Tibial artery (tissue), 4 donors: Measurements from ENCODE around the gene MYH13.
"Not testable (repeated sequence)": the region's sequence is repeated elsewhere in the genome, so short reads cannot be mapped to it uniquely, and the experiment has no call there.

ENCODE experiments used
- DNase-seq, 2 donors: peaks; one replicate each; pipeline ENCODE4 v3.0.0-alpha.2; 2019
- H3K27ac ChIP-seq, 2 donors: fragments of 200-600 bp; sonication (generic) in 1 of 2; 1 replicate in 1 of 2; 2 replicates in 1 of 2; pipeline ENCODE4 v1.5.1; 2018 to 2019; ENCODE audit warnings: mild to moderate bottlenecking in 1 of 2
- H3K27me3 ChIP-seq, 2 donors: fragments of 200-600 bp; sonication (generic) in 1 of 2; one replicate each; pipeline versions ENCODE4 v1.5.1 to v1.6.0; 2016 to 2019
- H3K36me3 ChIP-seq, 3 donors: fragments of 200-600 bp; sonication (generic) in 2 of 3; one replicate each; pipeline ENCODE4 v1.5.1; 2016 to 2019; ENCODE audit warnings: mild to moderate bottlenecking in 2 of 3
- H3K4me1 ChIP-seq, 4 donors: fragments of 200-600 bp; sonication (generic) in 2 of 4; 1 replicate in 3 of 4; 2 replicates in 1 of 4; pipeline ENCODE4 v1.5.1; 2016 to 2019
- H3K4me3 ChIP-seq, 2 donors: fragments of 200-600 bp; sonication (generic) in 1 of 2; 1 replicate in 1 of 2; 2 replicates in 1 of 2; pipeline ENCODE4 v1.5.1; 2018 to 2019; ENCODE audit warnings: mild to moderate bottlenecking in 2 of 2
- H3K9me3 ChIP-seq, 3 donors: fragments of 200-600 bp; sonication (generic) in 1 of 3; one replicate each; pipeline ENCODE4 v1.5.1; 2016 to 2019
- intact Hi-C: fragments of 100-400 bp; cut with DNase I; formaldehyde crosslinking; loops from one replicate; pipeline ENCODE4 v1.15.0; 2023; ENCODE audit warnings: low total_unique reads
- TF ChIP-seq, protein P1 (sequence below), 2 experiments: fragments of 200-600 bp in 1 of 2; fragments of 450-650 bp in 1 of 2; IDR thresholded peaks; one replicate each; pipeline ENCODE4 v1.5.1; 2017 to 2019; ENCODE audit warnings: antibody characterized with exemption in 2 of 2, mild to moderate bottlenecking in 1 of 2, moderate library complexity in 1 of 2

The MYH13 gene

DNA sequence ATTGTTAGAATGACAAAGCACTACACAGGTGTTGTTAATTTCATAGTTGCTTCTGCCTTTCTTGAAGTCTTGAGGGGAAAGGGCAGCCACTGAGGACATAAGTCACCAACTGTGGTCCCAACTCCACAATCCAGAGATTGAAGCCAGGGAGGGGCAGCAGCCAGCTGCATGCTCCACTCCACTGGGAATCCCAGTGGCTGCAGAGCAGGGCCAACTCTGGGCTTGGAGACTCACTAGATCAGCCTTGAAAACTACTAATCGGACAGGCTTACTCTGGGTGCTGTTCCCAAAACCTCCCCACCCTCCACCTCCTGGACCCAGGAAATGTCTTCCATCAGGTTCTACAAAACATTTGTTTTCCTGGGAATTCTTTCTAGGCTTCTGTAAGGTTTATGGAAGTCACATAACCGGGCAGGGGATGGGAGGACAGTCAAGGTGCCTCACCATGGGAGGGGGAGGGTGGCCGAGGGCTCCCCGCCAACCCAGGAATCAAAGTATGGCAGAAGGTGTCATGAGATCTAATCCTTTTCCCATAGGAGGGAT lies 68.0 kb downstream of the MYH13 start:
- no peak overlapping the region for H3K27ac ChIP-seq
- no peak for DNase-seq
- H3K4me1 ChIP-seq = no peaks in the 10 kb centered on the region
- H3K36me3 ChIP-seq = no peaks in the 10 kb centered on the region
- H3K9me3 ChIP-seq = no peaks in the 10 kb centered on the region
- intact Hi-C loops = no loop called here
- no peaks in the 10 kb centered on the region for H3K27me3 ChIP-seq
- TF ChIP-seq, protein P1, sequence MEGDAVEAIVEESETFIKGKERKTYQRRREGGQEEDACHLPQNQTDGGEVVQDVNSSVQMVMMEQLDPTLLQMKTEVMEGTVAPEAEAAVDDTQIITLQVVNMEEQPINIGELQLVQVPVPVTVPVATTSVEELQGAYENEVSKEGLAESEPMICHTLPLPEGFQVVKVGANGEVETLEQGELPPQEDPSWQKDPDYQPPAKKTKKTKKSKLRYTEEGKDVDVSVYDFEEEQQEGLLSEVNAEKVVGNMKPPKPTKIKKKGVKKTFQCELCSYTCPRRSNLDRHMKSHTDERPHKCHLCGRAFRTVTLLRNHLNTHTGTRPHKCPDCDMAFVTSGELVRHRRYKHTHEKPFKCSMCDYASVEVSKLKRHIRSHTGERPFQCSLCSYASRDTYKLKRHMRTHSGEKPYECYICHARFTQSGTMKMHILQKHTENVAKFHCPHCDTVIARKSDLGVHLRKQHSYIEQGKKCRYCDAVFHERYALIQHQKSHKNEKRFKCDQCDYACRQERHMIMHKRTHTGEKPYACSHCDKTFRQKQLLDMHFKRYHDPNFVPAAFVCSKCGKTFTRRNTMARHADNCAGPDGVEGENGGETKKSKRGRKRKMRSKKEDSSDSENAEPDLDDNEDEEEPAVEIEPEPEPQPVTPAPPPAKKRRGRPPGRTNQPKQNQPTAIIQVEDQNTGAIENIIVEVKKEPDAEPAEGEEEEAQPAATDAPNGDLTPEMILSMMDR (IDR thresholded peaks at IDR 0.05) = no peak
- H3K4me3 ChIP-seq = no peak overlapping the region

DNA sequence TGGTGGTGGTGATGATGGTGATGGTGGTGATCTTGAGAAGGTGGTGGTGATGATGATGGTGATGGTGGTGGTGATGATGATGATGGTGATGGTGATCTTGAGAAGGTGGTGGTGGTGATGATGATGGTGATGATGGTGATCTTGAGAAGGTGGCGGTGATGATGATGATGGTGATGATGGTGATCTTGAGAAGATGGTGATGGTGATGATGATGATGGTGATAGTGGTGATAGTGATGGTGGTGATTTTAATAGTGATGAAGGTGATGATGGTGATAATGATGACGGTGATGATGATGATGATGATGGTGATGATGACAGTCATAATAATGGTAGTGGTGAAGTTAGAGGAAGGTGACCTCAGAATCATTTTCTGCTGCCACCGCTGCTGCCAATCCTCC lies 75.1 kb downstream of the MYH13 start:
- H3K4me1 ChIP-seq = no peaks in the 10 kb centered on the region
- TF ChIP-seq, protein P1 (IDR thresholded peaks at IDR 0.05) = no peak
- no peak overlapping the region for H3K4me3 ChIP-seq
- H3K27ac ChIP-seq = no peak overlapping the region
- H3K27me3 ChIP-seq = peaks cover 0 to 4% of the 10 kb centered on the region in 2 donors
- intact Hi-C loops = loop anchor here (5.0 kb wide), 1 partner anchor 50 kb away; no protein-coding TSS in a partner anchor
- H3K36me3 ChIP-seq = no peaks in the 10 kb centered on the region
- DNase-seq = no peak
- H3K9me3 ChIP-seq = no peaks in the 10 kb centered on the region

DNA sequence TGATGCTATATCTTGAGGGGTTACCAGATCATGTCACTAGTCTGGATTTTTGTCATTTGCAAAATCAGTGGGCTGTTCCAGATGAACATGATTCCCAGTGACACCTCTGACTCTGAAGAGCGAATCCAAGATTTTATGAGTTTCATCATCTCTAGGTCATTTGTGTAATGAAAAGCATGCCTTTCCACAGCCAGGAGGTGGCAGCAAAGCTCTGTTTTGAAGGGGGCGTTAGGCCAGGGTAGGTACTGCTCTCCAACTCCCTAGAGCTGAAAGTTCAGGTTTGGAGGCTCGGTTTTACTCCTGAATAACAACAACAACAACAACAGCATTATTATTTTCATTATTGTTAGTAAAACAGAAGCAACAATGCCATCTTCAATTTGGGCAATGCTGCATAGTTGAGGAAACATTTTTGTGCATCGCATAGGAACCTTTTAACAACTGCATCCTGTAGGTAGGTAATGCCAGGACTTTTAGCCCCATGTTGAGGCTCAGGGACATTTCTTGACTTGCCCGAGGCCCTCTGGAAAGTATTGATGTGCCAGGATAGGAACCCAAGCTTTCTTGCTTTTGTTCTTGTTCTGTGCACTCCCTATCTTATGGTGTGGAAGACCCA lies 77.0 kb downstream of the MYH13 start:
- H3K36me3 ChIP-seq = no peaks in the 10 kb centered on the region
- H3K9me3 ChIP-seq = no peaks in the 10 kb centered on the region
- no peak for DNase-seq
- intact Hi-C loops = loop anchor here (5.0 kb wide), 1 partner anchor 49 kb away; no protein-coding TSS in a partner anchor
- no peaks in the 10 kb centered on the region for H3K4me1 ChIP-seq
- peaks cover 0 to 4% of the 10 kb centered on the region in 2 donors for H3K27me3 ChIP-seq
- no peak overlapping the region for H3K4me3 ChIP-seq
- no peak overlapping the region for H3K27ac ChIP-seq
- TF ChIP-seq, protein P1 (IDR thresholded peaks at IDR 0.05) = peak; percentile 27 to 35

DNA sequence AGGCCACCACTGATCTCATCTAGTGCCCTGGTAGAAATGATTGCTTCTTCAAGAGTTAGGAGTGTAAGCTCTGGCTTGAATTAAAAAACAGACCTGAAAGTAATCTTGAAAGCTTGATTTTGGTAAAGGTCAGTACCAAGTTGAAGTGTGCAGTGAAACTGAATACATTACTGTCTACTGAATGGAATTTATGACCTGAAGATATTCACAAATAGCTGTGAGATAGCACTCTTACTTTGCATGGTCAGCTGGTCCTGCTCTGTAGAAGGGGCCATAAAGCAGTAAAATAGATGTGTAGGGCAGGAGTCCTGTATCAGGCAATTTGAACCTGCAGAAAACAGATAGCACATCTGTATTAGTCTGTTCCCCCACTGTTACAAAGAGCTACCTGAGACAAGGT lies 78.6 kb downstream of the MYH13 start:
- no peak overlapping the region for H3K27ac ChIP-seq
- H3K4me3 ChIP-seq = no peak overlapping the region
- H3K36me3 ChIP-seq = no peaks in the 10 kb centered on the region
- intact Hi-C loops = no loop called here
- peaks cover 0 to 4% of the 10 kb centered on the region in 2 donors for H3K27me3 ChIP-seq
- no peak for DNase-seq
- no peaks in the 10 kb centered on the region for H3K4me1 ChIP-seq
- H3K9me3 ChIP-seq = no peaks in the 10 kb centered on the region
- TF ChIP-seq, protein P1 (IDR thresholded peaks at IDR 0.05) = no peak

DNA sequence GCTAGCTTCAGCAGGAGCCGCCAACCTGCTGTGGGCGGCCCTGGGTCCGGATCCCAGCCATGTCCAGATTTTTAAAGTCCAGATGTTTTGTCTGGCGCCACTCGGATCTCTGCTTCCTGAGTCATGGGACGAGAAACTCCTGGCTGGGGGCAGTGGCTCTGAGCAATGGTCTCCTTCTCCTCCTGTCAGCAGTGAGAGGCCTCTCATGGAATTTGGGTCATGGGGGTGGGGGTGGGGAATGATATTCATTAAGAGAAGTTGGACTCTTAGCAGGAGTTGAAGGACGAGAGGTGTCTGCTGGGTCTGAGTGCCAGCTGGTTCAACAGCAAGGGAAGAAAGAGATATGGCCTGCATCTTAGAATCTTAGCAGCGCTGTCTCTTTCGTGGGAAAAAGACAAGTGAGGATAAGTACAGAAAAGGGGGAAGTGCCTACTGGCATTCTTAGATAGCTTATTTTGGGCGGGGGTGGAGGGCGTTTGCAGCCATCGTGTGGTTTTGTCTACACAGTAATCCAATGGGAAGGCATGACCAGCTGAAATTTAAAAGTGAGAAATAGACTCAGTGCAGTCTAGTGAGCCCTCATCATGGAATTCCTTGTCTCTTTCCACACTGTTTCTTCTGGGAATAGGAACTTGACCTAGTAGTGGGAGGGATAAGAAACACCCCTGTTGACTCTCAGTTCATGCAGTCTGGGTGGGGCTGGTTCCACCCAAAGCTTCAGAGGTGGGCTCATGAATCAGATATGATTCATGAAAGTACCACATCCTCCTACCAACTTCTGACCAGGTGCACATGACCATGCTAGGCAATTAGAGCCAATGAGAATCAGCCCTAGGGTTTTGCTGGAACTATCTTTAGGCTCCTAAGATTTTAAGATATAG lies 80.5 kb downstream of the MYH13 start:
- no peak for DNase-seq
- no peaks in the 10 kb centered on the region for H3K4me1 ChIP-seq
- H3K36me3 ChIP-seq = no peaks in the 10 kb centered on the region
- no peak overlapping the region for H3K27ac ChIP-seq
- H3K9me3 ChIP-seq = no peaks in the 10 kb centered on the region
- TF ChIP-seq, protein P1 (IDR thresholded peaks at IDR 0.05) = no peak
- H3K27me3 ChIP-seq = peaks cover 0 to 9% of the 10 kb centered on the region in 2 donors
- no peak overlapping the region for H3K4me3 ChIP-seq
- intact Hi-C loops = no loop called here

DNA sequence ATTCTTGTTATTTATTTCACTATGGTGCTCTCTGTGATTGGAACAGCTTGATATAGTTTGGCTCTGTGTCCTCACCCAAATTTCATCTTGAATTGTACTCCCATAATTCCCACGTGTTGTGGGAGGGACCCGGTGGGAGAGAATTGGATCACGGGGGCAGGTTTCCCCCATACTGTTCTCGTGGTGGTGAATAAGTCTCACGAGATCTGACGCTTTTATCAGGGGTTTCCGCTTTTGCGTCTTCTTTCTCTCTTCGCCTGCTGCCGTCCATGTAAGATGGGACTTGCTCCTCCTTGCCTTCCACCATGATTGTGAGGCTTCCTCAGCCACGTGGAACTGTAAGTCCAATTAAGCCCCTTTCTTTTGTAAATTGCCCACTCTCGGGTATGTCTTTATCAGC lies 81.2 kb downstream of the MYH13 start:
- DNase-seq, intact Hi-C loops, H3K27me3 ChIP-seq, H3K36me3 ChIP-seq, H3K4me3 ChIP-seq, H3K9me3 ChIP-seq, H3K27ac ChIP-seq, H3K4me1 ChIP-seq: not testable (repeated sequence)
